ENCODE data around the gene BFSP2. TPM values are rescaled to one million over a fixed set of nuclear protein-coding genes. Genes with fewer than 3 reads are reported as not detected.
"Not testable (repeated sequence)": the region's sequence is repeated elsewhere in the genome, so short reads cannot be mapped to it uniquely, and the experiment has no call there.

The BFSP2 gene
- total and polyA plus RNA-seq, 2 donors, result not detected

- WGBS, result 65% methylated on average over 8 of the region's 8 CpGs
- H3K36me3 ChIP-seq (ENCODE audit: insufficient read depth), result no peaks in the 10 kb centered on the region
Measured at GRCh38 chr3:133463347-133463860, 63.5 kb downstream of the BFSP2 start.

GRCh38 chr3:133464573-133464972 is 64.7 kb downstream of the BFSP2 start:
- Histone ChIP-seq H3K4me1 (ENCODE audit: insufficient read depth) (no peaks in the 10 kb centered on the region), H3K4me3 (ENCODE audit: low read depth, low read length) (no peak overlapping the region), H3K36me3 (ENCODE audit: insufficient read depth) (no peaks in the 10 kb centered on the region), H3K27ac (ENCODE audit: low read depth) (no peak overlapping the region)
- no peak for DNase-seq (ENCODE audit: extremely low spot score)
- 74% methylated on average over 1 of the region's 1 CpG for WGBS

More at GRCh38 chr3:133463347-133463860, 63.5 kb downstream of the BFSP2 start:
- H3K4me1 ChIP-seq (ENCODE audit: insufficient read depth), result no peaks in the 10 kb centered on the region
- H3K27ac ChIP-seq (ENCODE audit: low read depth), result no peak overlapping the region
- no peak overlapping the region for H3K4me3 ChIP-seq (ENCODE audit: low read depth, low read length)
- no peak for DNase-seq (ENCODE audit: extremely low spot score)

- no peak overlapping the region for H3K4me3 ChIP-seq (ENCODE audit: low read depth, low read length)
- no peaks in the 10 kb centered on the region for H3K4me1 ChIP-seq (ENCODE audit: insufficient read depth)
- DNase-seq (ENCODE audit: extremely low spot score), result no peak
- no peaks in the 10 kb centered on the region for H3K36me3 ChIP-seq (ENCODE audit: insufficient read depth)
- 70% methylated on average over 12 of the region's 12 CpGs for WGBS
- H3K27ac ChIP-seq (ENCODE audit: low read depth), result no peak overlapping the region
Measured at GRCh38 chr3:133466531-133467386, 66.9 kb downstream of the BFSP2 start.

GRCh38 chr3:133467780-133468179 is 67.9 kb downstream of the BFSP2 start:
- Histone ChIP-seq H3K4me3 (ENCODE audit: low read depth, low read length) (no peak overlapping the region), H3K4me1 (ENCODE audit: insufficient read depth) (no peaks in the 10 kb centered on the region), H3K36me3 (ENCODE audit: insufficient read depth) (no peaks in the 10 kb centered on the region), H3K27ac (ENCODE audit: low read depth) (no peak overlapping the region)
- 96% methylated on average over 2 of the region's 2 CpGs for WGBS
- no peak for DNase-seq (ENCODE audit: extremely low spot score)

- WGBS, result 78% methylated on average over 3 of the region's 3 CpGs
- no peak overlapping the region for H3K4me3 ChIP-seq (ENCODE audit: low read depth, low read length)
- DNase-seq (ENCODE audit: extremely low spot score), result no peak
- no peaks in the 10 kb centered on the region for H3K4me1 ChIP-seq (ENCODE audit: insufficient read depth)
- H3K36me3 ChIP-seq (ENCODE audit: insufficient read depth), result no peaks in the 10 kb centered on the region
- H3K27ac ChIP-seq (ENCODE audit: low read depth), result no peak overlapping the region
Measured at GRCh38 chr3:133468251-133468721, 68.4 kb downstream of the BFSP2 start.

GRCh38 chr3:133469140-133469731 is 69.4 kb downstream of the BFSP2 start:
- no peak overlapping the region for H3K4me3 ChIP-seq (ENCODE audit: low read depth, low read length)
- 87% methylated on average over 7 of the region's 7 CpGs for WGBS
- no peaks in the 10 kb centered on the region for H3K4me1 ChIP-seq (ENCODE audit: insufficient read depth)
- H3K36me3 ChIP-seq (ENCODE audit: insufficient read depth), result no peaks in the 10 kb centered on the region
- H3K27ac ChIP-seq (ENCODE audit: low read depth), result no peak overlapping the region
- DNase-seq (ENCODE audit: extremely low spot score), result no peak

GRCh38 chr3:133472242-133472641 is 72.4 kb downstream of the BFSP2 start:
- 72% methylated on average over 24 of the region's 24 CpGs for WGBS
- no peak for DNase-seq (ENCODE audit: extremely low spot score)
- Histone ChIP-seq H3K27ac (ENCODE audit: low read depth) (no peak overlapping the region), H3K4me1 (ENCODE audit: insufficient read depth) (no peaks in the 10 kb centered on the region), H3K4me3 (ENCODE audit: low read depth, low read length) (no peak overlapping the region), H3K36me3 (ENCODE audit: insufficient read depth) (no peaks in the 10 kb centered on the region)

- Histone ChIP-seq H3K36me3 (ENCODE audit: insufficient read depth) (no peaks in the 10 kb centered on the region), H3K4me1 (ENCODE audit: insufficient read depth) (no peaks in the 10 kb centered on the region), H3K4me3 (ENCODE audit: low read depth, low read length) (no peak overlapping the region), H3K27ac (ENCODE audit: low read depth) (no peak overlapping the region)
- WGBS, result 89% methylated on average over 6 of the region's 6 CpGs
- DNase-seq (ENCODE audit: extremely low spot score), result no peak
Measured at GRCh38 chr3:133472889-133473288, 73.0 kb downstream of the BFSP2 start.

GRCh38 chr3:133473472-133474191 is 73.8 kb downstream of the BFSP2 start:
- not testable (repeated sequence) for DNase-seq (ENCODE audit: extremely low spot score); H3K27ac ChIP-seq (ENCODE audit: low read depth); H3K36me3 ChIP-seq (ENCODE audit: insufficient read depth); H3K4me1 ChIP-seq (ENCODE audit: insufficient read depth); H3K4me3 ChIP-seq (ENCODE audit: low read depth, low read length)
- 70% methylated on average over 1 of the region's 5 CpGs for WGBS

- H3K4me3 ChIP-seq (ENCODE audit: low read depth, low read length), result no peak overlapping the region
- no peaks in the 10 kb centered on the region for H3K4me1 ChIP-seq (ENCODE audit: insufficient read depth)
- 19% methylated on average over 8 of the region's 8 CpGs for WGBS
- DNase-seq (ENCODE audit: extremely low spot score), result peak; percentile 36
- H3K36me3 ChIP-seq (ENCODE audit: insufficient read depth), result no peaks in the 10 kb centered on the region
- no peak overlapping the region for H3K27ac ChIP-seq (ENCODE audit: low read depth)
Measured at GRCh38 chr3:133474251-133474801, 74.5 kb downstream of the BFSP2 start.

GRCh38 chr3:133474817-133475216 is 75.0 kb downstream of the BFSP2 start:
- H3K27ac ChIP-seq (ENCODE audit: low read depth), result no peak overlapping the region
- H3K4me1 ChIP-seq (ENCODE audit: insufficient read depth), result no peaks in the 10 kb centered on the region
- 58% methylated on average over 4 of the region's 4 CpGs for WGBS
- no peak for DNase-seq (ENCODE audit: extremely low spot score)
- H3K36me3 ChIP-seq (ENCODE audit: insufficient read depth), result no peaks in the 10 kb centered on the region
- H3K4me3 ChIP-seq (ENCODE audit: low read depth, low read length), result no peak overlapping the region

- 73% methylated on average over 5 of the region's 5 CpGs for WGBS
- Histone ChIP-seq H3K36me3 (ENCODE audit: insufficient read depth) (no peaks in the 10 kb centered on the region), H3K4me3 (ENCODE audit: low read depth, low read length) (no peak overlapping the region), H3K27ac (ENCODE audit: low read depth) (no peak overlapping the region), H3K4me1 (ENCODE audit: insufficient read depth) (no peaks in the 10 kb centered on the region)
- no peak for DNase-seq (ENCODE audit: extremely low spot score)
Measured at GRCh38 chr3:133475245-133476010, 75.6 kb downstream of the BFSP2 start.

GRCh38 chr3:133476971-133477375 is 77.1 kb downstream of the BFSP2 start:
- H3K4me3 ChIP-seq (ENCODE audit: low read depth, low read length), result no peak overlapping the region

More at GRCh38 chr3:133476971-133477375, 77.1 kb downstream of the BFSP2 start:
- no peaks in the 10 kb centered on the region for H3K4me1 ChIP-seq (ENCODE audit: insufficient read depth)
- H3K36me3 ChIP-seq (ENCODE audit: insufficient read depth), result no peaks in the 10 kb centered on the region
- no peak for DNase-seq (ENCODE audit: extremely low spot score)
- 69% methylated on average over 6 of the region's 6 CpGs for WGBS
- no peak overlapping the region for H3K27ac ChIP-seq (ENCODE audit: low read depth)
